Neuronal stem cell (in vitro differentiated cells): ENCODE results near the gene GABRG3.

Source experiments
- DNase-seq: peaks from one replicate; pipeline ENCODE4 v3.0.0-alpha.2; 2013; ENCODE audit warnings: low spot score
- H2AFZ ChIP-seq: one replicate; pipeline ENCODE4 v1.6.1; 2013; ENCODE audit warnings: mild to moderate bottlenecking, low read length, inconsistent platforms
- H2AK5ac ChIP-seq: 2 replicates; pipeline ENCODE4 v1.6.1; 2013; ENCODE audit warnings: low read depth, mild to moderate bottlenecking, inconsistent platforms, low read length, moderate library complexity, mixed read lengths
- H2BK120ac ChIP-seq: 2 replicates; pipeline ENCODE4 v1.6.1; 2013; ENCODE audit warnings: low read depth, mild to moderate bottlenecking, inconsistent platforms, low read length, moderate library complexity, mixed read lengths
- H2BK12ac ChIP-seq: one replicate; pipeline ENCODE4 v1.6.1; 2013; ENCODE audit warnings: low read length, inconsistent platforms
- H2BK15ac ChIP-seq: 2 replicates; pipeline ENCODE4 v1.6.1; 2013; ENCODE audit warnings: mild to moderate bottlenecking, low read length, inconsistent platforms, mixed read lengths
- H2BK5ac ChIP-seq: one replicate; pipeline ENCODE4 v1.6.1; 2013; ENCODE audit warnings: inconsistent platforms, mild to moderate bottlenecking, low read length, moderate library complexity
- H3K14ac ChIP-seq: one replicate; pipeline ENCODE4 v1.6.1; 2013; ENCODE audit warnings: low read length, inconsistent platforms
- H3K18ac ChIP-seq: 2 replicates; pipeline ENCODE4 v1.6.1; 2013; ENCODE audit warnings: low read length, inconsistent platforms
- H3K23ac ChIP-seq: 2 replicates; pipeline ENCODE4 v1.6.1; 2013; ENCODE audit warnings: low read depth, mild to moderate bottlenecking, mixed read lengths, low read length, inconsistent platforms; ENCODE audit not compliant: poor library complexity
- H3K27ac ChIP-seq: replicated peaks from 3 replicates; pipeline ENCODE4 v1.5.1; 2013; ENCODE audit warnings: low read length, inconsistent platforms
- H3K27me3 ChIP-seq, 3 experiments: 2 replicates each; pipeline ENCODE4 v1.6.1; 2013; ENCODE audit warnings: low read length in 3 of 3, mild to moderate bottlenecking in 2 of 3, inconsistent platforms in 1 of 3, low read depth in 1 of 3, mixed read lengths in 1 of 3, moderate library complexity in 1 of 3; ENCODE audit not compliant: control insufficient read depth in 3 of 3, insufficient read depth in 3 of 3
- H3K36me3 ChIP-seq, 2 donors: replicated peaks in 1 of 2; 2 replicates each; pipeline ENCODE4 v1.6.1; 2013; ENCODE audit warnings: low read length in 2 of 2; ENCODE audit not compliant: control insufficient read depth in 2 of 2, insufficient read depth in 2 of 2
- H3K4ac ChIP-seq: 2 replicates; pipeline ENCODE4 v1.6.1; 2013; ENCODE audit warnings: inconsistent platforms, mild to moderate bottlenecking, low read length, moderate library complexity
- H3K4me1 ChIP-seq, 2 donors: 1 replicate in 1 of 2; 2 replicates in 1 of 2; pipeline ENCODE4 v1.6.1; 2013; ENCODE audit warnings: low read length in 2 of 2, low read depth in 1 of 2; ENCODE audit not compliant: control insufficient read depth in 2 of 2, insufficient read depth in 1 of 2
- H3K4me2 ChIP-seq: one replicate; pipeline ENCODE4 v1.6.1; 2013; ENCODE audit warnings: mild to moderate bottlenecking, low read length, inconsistent platforms; ENCODE audit not compliant: insufficient read depth, poor library complexity, severe bottlenecking
- H3K4me3 ChIP-seq, 2 donors: 2 replicates each; pipeline ENCODE4 v1.5.1; 2013; ENCODE audit warnings: low read length in 2 of 2, mild to moderate bottlenecking in 2 of 2, inconsistent platforms in 1 of 2, moderate library complexity in 1 of 2
- H3K79me1 ChIP-seq: one replicate; pipeline ENCODE4 v1.6.1; 2013; ENCODE audit warnings: low read depth, mild to moderate bottlenecking, inconsistent platforms, low read length, moderate library complexity
- H3K9ac ChIP-seq: one replicate; pipeline ENCODE4 v1.6.1; 2013; ENCODE audit warnings: mild to moderate bottlenecking, low read depth, low read length, inconsistent platforms; ENCODE audit not compliant: poor library complexity
- H3K9me3 ChIP-seq, 2 donors: replicated peaks in 1 of 2; 2 replicates each; pipeline versions ENCODE3 to v1.6.1; 2013; ENCODE audit warnings: low read length in 2 of 2, mild to moderate bottlenecking in 2 of 2, inconsistent platforms in 1 of 2, low read depth in 1 of 2, mixed read lengths in 1 of 2, moderate library complexity in 1 of 2; ENCODE audit not compliant: control insufficient read depth in 2 of 2, insufficient read depth in 1 of 2
- H4K8ac ChIP-seq: one replicate; pipeline ENCODE4 v1.6.1; 2013; ENCODE audit warnings: low read depth, mild to moderate bottlenecking, inconsistent platforms, low read length, moderate library complexity
- H4K91ac ChIP-seq: one replicate; pipeline ENCODE4 v1.6.1; 2013; ENCODE audit warnings: low read length, low read depth, mild to moderate bottlenecking, inconsistent platforms; ENCODE audit not compliant: poor library complexity
- WGBS, 2 donors: extraction: QIAGEN DNeasy Blood & Tissue Kit; methylation state at CpG; one replicate each; pipeline ENCODE4 v1.1.7; 2013; ENCODE audit warnings: missing lambda C conversion rate in 2 of 2, mixed read lengths in 1 of 2; ENCODE audit not compliant: insufficient read length in 2 of 2, insufficient replicate concordance in 1 of 2; ENCODE audit errors: extremely low coverage in 2 of 2; 5-methylcytosine and 5-hydroxymethylcytosine counted together

GABRG3 gene

DNA sequence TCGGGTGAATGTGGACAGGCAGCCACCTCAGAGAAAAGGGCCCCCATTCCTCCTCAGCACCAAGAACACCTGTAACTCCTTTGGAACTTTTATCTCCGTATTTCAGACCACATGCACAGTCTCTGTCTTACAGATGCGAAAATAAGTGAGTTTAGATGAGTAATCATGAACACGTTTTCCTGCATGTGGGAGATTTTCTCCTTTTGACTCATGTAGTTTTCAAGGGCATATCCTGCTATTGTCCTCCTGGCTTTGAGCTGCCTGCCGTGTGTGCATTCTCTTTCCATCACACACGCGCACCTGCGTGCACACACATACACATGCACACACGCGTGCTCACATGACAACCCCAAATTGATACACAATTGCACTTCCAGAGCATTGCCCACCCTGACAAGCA lies 239.2 kb downstream of the GABRG3 start:
- no peaks in the 10 kb centered on the region for H3K36me3 ChIP-seq
- no peak overlapping the region for H2BK12ac ChIP-seq
- no peaks in the 10 kb centered on the region for H3K79me1 ChIP-seq
- H2BK5ac ChIP-seq: no peak overlapping the region
- no peak overlapping the region for H3K4ac ChIP-seq
- H3K4me2 ChIP-seq: no peak overlapping the region
- H3K4me1 ChIP-seq: peaks cover 0 to 5% of the 10 kb centered on the region in 2 donors
- H3K4me3 ChIP-seq: no peak overlapping the region
- H3K23ac ChIP-seq: no peak overlapping the region
- no peak overlapping the region for H3K18ac ChIP-seq
- H2BK120ac ChIP-seq: no peak overlapping the region
- no peak overlapping the region for H2AK5ac ChIP-seq
- no peak for DNase-seq
- H3K9me3 ChIP-seq: peaks cover 0 to 2% of the 10 kb centered on the region in 2 donors
- H3K27ac ChIP-seq: no peak overlapping the region
- no peak overlapping the region for H2BK15ac ChIP-seq
- H4K91ac ChIP-seq: no peak overlapping the region
- H3K14ac ChIP-seq: no peak overlapping the region
- no peaks in the 10 kb centered on the region for H3K27me3 ChIP-seq
- WGBS, 2 donors: no CpG with 5 or more reads among the region's 10 CpGs
- H2AFZ ChIP-seq: no peak overlapping the region
- no peak overlapping the region for H3K9ac ChIP-seq
- H4K8ac ChIP-seq: no peak overlapping the region

DNA sequence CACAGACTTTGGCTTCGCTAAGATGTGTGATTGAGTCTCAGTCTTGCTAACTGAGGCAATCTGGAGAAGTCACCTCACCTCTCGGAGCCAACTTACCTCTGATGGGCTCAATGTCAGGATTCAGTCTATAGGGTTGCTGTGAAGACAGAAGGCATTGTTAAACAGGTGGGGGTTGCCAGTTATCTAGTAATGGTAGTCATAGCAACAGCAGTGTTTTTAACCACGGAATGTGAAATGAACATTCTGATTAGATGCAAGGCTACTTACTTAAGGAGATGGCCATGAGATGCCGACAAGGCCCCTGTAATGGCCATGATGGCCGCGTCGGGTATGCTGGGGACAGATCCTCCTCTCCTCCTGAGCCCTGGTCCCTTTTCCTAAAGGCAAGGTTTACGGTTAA lies 243.1 kb downstream of the GABRG3 start:
- H3K27me3 ChIP-seq: no peaks in the 10 kb centered on the region
- WGBS, 2 donors: no CpG with 5 or more reads among the region's 8 CpGs
- H4K8ac ChIP-seq: no peak overlapping the region
- H2AFZ ChIP-seq: no peak overlapping the region
- H3K4me1 ChIP-seq: peaks cover 0 to 9% of the 10 kb centered on the region in 2 donors
- no peak overlapping the region for H3K4me2 ChIP-seq
- H3K4ac ChIP-seq: no peak overlapping the region
- no peak overlapping the region for H2BK15ac ChIP-seq
- H3K9ac ChIP-seq: no peak overlapping the region
- H3K4me3 ChIP-seq: no peak overlapping the region
- H2BK5ac ChIP-seq: no peak overlapping the region
- DNase-seq: no peak
- H3K36me3 ChIP-seq: no peaks in the 10 kb centered on the region
- H3K14ac ChIP-seq: no peak overlapping the region
- H3K9me3 ChIP-seq: peaks cover 0 to 2% of the 10 kb centered on the region in 2 donors
- H4K91ac ChIP-seq: no peak overlapping the region
- no peak overlapping the region for H3K27ac ChIP-seq
- H3K18ac ChIP-seq: no peak overlapping the region
- H2AK5ac ChIP-seq: no peak overlapping the region
- H3K79me1 ChIP-seq: no peaks in the 10 kb centered on the region
- H2BK12ac ChIP-seq: no peak overlapping the region
- no peak overlapping the region for H2BK120ac ChIP-seq
- no peak overlapping the region for H3K23ac ChIP-seq

DNA sequence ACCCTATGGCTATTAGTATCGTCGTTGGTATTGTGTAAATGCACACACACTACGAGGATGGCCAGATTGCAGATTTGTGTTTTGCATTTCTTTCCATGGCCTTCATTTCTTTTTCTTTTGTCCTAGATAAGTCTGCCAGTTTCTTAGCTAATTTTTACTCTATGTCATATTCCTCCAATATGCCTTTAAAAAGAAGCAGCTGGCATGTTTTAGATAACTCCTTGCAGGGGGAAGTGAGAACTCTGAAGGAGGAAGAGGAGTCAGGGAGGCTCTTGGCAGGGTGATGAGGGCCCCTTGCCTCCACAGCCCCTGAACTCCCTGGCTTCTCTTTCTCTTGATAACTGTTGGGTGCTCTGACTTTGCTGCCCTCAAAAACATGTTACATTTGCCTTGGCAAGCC lies 244.0 kb downstream of the GABRG3 start:
- Histone ChIP-seq H3K4me2 (no peak overlapping the region), H3K14ac (no peak overlapping the region), H2BK15ac (no peak overlapping the region), H3K36me3 (no peaks in the 10 kb centered on the region), H3K4me3 (no peak overlapping the region), H3K27ac (no peak overlapping the region), H3K9ac (no peak overlapping the region), H3K9me3 (peaks cover 0 to 2% of the 10 kb centered on the region in 2 donors), H3K18ac (no peak overlapping the region), H2AFZ (no peak overlapping the region), H3K4ac (no peak overlapping the region), H2BK120ac (no peak overlapping the region), H3K27me3 (no peaks in the 10 kb centered on the region), H3K23ac (no peak overlapping the region), H4K8ac (no peak overlapping the region), H3K4me1 (peaks cover 0 to 9% of the 10 kb centered on the region in 2 donors), H2BK12ac (no peak overlapping the region), H3K79me1 (no peaks in the 10 kb centered on the region), H4K91ac (no peak overlapping the region), H2BK5ac (no peak overlapping the region), H2AK5ac (no peak overlapping the region)
- DNase-seq: no peak
- WGBS, 2 donors: no CpG with 5 or more reads among the region's 3 CpGs

DNA sequence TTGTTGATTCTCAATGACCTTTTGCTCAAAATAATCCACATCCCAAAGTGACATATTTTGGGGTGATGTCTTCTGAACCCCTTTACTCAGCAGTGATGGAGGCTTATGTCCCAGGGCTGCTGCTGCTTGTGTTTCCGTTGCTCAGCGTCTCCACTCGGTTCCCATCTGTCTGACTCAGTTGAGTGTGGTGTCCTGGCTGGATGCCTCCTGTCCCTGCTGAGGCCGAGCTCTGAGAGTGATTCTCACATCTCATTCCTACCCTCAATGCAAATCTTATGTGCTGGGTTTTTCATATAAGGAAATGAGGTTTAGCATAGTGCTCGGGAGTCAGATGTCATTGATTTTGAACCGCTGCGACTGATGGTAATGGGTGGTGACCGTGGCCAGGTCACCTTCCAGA lies 247.4 kb downstream of the GABRG3 start:
- H3K4me2 ChIP-seq: no peak overlapping the region
- no peaks in the 10 kb centered on the region for H3K79me1 ChIP-seq
- H3K4me3 ChIP-seq: no peak overlapping the region
- no peak overlapping the region for H3K18ac ChIP-seq
- H3K9me3 ChIP-seq: no peaks in the 10 kb centered on the region
- H2AK5ac ChIP-seq: no peak overlapping the region
- no peak overlapping the region for H2AFZ ChIP-seq
- no peak overlapping the region for H3K14ac ChIP-seq
- no peak overlapping the region for H2BK120ac ChIP-seq
- no peak overlapping the region for H4K8ac ChIP-seq
- no peak overlapping the region for H3K23ac ChIP-seq
- DNase-seq: no peak
- no CpG with 5 or more reads among the region's 8 CpGs for WGBS, 2 donors
- H2BK12ac ChIP-seq: no peak overlapping the region
- no peak overlapping the region for H3K4ac ChIP-seq
- H4K91ac ChIP-seq: no peak overlapping the region
- H3K36me3 ChIP-seq: no peaks in the 10 kb centered on the region
- peaks cover 0 to 9% of the 10 kb centered on the region in 2 donors for H3K4me1 ChIP-seq
- no peak overlapping the region for H3K27ac ChIP-seq
- H2BK5ac ChIP-seq: no peak overlapping the region
- H3K9ac ChIP-seq: no peak overlapping the region
- no peaks in the 10 kb centered on the region for H3K27me3 ChIP-seq
- H2BK15ac ChIP-seq: no peak overlapping the region
